ENCODE measurements around the gene CFAP61.
"Not testable (repeated sequence)": the region's sequence is repeated elsewhere in the genome, so short reads cannot be mapped to it uniquely, and the experiment has no call there.

CFAP61 gene, protein sequence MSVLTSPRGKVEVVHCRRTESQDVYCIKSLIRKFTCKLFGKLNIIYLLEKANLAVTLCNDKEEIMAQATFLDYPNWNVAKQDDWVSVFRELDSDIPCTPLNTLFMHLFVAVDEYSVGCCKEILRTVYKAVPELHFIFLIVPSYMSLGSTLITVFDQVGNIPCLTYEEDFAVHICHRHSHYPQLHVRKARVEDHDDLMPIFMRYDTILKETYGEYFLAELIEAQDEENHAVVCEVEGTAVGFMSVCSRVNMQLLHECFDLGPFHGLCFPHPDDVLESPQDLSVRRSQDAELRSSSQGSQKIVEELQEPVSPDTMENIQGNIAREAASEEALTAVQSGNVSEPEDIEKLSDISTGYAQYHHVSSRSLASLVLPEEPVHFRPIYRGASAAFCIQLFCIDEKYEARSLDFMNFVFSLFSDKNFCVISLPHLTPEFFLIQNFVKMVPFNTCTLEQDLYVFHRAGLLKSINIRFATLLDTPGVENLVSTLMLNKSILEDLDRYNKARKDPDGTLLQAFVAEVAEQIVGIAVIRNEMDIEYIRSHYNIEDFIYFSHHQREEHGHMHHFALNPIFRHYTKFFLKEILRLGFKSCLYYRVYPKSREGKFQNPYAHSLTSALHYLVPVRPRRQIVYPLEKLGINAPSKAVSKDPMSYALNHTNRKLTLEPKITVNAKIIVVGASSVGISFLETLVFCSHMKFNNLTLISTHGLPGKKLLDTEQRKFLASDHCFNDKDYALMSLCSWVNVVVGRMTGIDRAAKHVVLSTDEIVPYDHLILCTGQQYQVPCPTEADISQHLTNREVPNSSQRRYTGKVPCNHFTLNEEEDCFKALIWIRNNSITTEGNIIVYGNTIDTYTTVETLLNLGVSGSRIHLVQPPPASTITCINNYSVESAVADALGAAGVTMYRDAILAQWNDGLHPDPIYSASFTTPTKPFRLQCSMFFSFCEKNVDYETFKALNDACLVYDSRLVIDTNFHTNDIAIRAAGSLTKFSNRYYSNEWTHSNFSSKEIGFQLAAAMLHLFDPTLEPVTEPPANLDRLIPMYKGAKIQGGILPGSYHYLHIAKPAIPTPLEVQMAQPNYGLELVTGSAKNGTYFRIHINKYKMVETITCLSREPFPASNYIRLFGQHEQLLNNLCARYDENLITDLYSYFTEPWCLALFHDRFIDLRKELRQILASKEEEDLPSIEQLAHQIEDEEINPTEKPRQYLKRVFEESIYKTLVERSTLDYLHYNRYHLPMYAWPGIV

DNA sequence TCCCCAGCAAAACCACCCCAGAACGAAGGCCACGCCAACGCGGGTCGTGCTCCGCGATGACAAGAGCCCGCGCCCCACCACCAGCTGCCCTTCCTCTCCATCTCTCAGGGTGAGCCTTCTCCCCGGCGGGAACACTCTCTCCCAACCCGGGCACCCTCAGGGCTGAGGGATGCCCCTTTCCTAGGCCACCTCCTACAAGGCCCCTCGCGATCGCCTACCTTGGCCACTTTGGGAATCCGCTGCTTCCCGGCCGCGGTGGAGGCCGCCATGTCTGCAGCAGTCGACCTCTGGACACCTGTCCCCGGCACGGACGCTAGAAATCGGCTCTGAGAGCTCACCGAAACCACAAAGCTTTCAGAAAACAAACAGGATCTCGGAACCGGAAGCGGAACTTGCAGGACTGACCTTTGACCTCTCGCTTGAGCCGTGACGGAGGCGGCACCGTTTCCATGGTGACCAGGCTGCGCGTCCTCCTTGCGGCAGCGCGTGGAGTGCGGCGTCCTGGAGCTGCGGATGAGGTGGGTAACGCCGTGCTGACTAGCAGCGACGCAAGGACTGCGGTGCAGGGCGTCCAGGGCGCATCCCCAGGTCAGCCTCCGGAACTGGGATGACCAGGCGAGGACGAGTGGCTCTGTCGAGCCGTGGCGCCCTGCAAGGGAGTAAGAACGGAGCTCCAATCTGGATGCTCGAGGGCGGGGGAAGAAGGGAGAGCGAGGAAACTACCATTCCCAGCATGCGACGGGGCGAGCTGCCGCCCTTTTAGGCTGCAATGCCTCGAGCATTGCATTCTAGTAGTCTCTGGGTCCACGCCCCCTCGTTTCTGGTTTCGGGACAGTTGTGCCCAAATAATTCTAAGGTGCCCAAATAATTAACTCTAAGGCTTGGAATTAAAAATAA, at the start of gene CFAP61, which contains the start of gene CRNKL1:
Gene CFAP61, plus strand, starts transcription at position 459 of the 897 bp plus-strand sequence. CDS start 4,122 bp downstream, outside the sequence.
Gene CRNKL1, minus strand, starts transcription at position 393 of the 897 bp plus-strand sequence. Its CDS starts 124 bp downstream, at position 269.
- Histone ChIP-seq H3K27me3 (ENCODE audit: insufficient read depth, low read length) (no peaks in the 10 kb centered on the region), H3K4me1 (ENCODE audit: insufficient read depth, low read length) (peaks cover 4% of the 10 kb centered on the region; the same call in 1 of the 2 replicates), H3K27ac (ENCODE audit: low read length) (no peak within 1 kb of the TSS), H3K9ac (ENCODE audit: low read depth, low read length) (peak within 1 kb of the TSS; percentile 90; the same call in 1 of the 2 replicates), H3K9me3 (ENCODE audit: insufficient read depth, low read depth, low read length) (no peaks in the 10 kb centered on the region), H3K4me3 (ENCODE audit: low read length) (peak within 1 kb of the TSS; percentile 92), H3K36me3 (ENCODE audit: insufficient read depth, low read depth, low read length) (peaks cover 31% of the 10 kb centered on the region)

DNA sequence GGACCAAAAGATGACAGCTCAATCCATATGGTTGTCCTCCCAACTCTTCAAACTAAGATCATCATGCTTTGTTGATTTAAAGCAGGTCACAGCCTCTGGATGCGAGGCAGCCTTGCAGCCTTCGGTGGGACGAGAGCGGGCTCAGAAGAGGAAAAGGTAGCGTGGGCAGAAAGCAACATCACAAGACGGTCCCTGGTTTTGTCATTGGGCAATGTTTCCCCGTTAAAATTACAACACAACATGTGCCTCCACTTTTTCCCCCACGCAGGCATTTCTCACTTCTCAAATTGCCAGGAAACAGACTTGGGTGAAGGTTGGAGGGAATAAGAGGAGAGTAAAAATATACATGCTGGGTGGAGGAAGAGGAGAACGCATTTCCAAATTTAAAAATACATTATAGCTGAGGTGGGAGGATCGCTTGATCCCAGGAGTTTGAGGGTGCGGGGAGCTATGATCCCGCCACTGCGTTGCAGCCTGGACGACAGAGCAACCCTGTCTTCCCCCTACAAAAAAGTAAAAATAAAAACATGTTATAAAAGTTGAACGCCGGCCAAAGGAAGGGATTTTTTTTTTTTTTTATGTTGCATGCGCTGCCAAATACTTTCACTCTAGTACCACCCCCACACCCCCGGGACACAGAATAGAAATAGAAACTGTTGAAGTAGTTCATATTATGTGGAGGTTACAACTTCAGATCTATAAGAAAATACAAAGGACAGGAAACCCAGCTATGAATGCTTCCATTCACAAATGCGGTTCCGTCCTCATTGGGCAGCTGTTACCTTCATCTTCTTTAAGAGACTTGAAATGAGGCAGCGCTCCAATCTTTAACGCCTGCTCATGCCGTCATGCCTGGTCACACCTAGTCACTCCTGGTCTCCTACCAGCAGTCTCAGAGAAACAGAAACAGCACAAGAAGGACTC, 49.0 kb upstream of the CFAP61 start:
- Histone ChIP-seq H3K27ac (ENCODE audit: low read length) (no peak overlapping the region), H3K4me1 (ENCODE audit: insufficient read depth, low read length) (no peaks in the 10 kb centered on the region), H3K27me3 (ENCODE audit: insufficient read depth, low read length) (no peaks in the 10 kb centered on the region), H3K4me3 (ENCODE audit: low read length) (no peak overlapping the region), H3K9ac (ENCODE audit: low read depth, low read length) (no peak overlapping the region), H3K36me3 (ENCODE audit: insufficient read depth, low read depth, low read length) (no peaks in the 10 kb centered on the region), H3K9me3 (ENCODE audit: insufficient read depth, low read depth, low read length) (no peaks in the 10 kb centered on the region)

DNA sequence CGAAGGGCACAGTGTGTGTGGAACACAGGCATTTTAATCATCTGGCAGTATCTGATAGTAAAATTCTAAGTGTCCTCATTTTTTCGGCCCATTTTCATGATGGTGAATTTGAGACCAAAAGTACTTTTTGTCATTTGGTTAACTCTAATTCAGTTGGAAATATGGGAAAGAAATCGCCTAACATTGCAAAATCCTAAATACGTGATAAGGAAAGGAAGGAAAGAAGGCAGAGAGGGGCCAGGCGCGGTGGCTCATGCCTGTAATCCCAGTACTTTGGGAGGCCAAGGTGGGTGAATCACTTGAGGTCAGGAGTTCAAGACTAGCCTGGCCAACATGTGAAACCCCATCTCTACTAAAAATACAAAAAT, 48.4 kb upstream of the CFAP61 start:
- H3K27ac ChIP-seq (ENCODE audit: low read length); H3K4me1 ChIP-seq (ENCODE audit: insufficient read depth, low read length): not testable (repeated sequence)

DNA sequence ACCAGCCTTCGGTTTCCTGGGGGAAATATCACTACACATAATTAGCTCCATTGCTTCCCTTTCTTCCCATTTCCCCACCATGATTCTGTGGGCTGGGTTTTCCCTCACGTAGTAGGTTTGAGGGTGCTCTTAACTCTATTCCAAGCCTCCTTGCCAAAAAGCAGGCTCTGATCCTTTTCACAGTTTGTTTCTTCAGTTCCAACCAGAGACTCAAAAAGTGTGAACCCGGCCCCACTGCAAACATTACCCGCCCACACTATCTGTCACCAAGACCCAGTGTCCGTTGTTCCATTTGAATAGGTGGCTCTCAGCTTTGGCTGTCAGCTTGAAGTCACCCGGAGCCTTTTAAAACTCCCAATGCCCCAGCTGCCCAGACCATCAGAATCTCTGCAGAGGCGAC, 47.0 kb upstream of the CFAP61 start:
- H3K27ac ChIP-seq (ENCODE audit: low read length), result no peak overlapping the region
- no peaks in the 10 kb centered on the region for H3K9me3 ChIP-seq (ENCODE audit: insufficient read depth, low read depth, low read length)
- no peak overlapping the region for H3K9ac ChIP-seq (ENCODE audit: low read depth, low read length)
- H3K27me3 ChIP-seq (ENCODE audit: insufficient read depth, low read length), result no peaks in the 10 kb centered on the region
- H3K4me1 ChIP-seq (ENCODE audit: insufficient read depth, low read length), result no peaks in the 10 kb centered on the region
- H3K4me3 ChIP-seq (ENCODE audit: low read length), result no peak overlapping the region
- H3K36me3 ChIP-seq (ENCODE audit: insufficient read depth, low read depth, low read length), result no peaks in the 10 kb centered on the region

More for the DNA sequence above, 48.4 kb upstream of the CFAP61 start:
- H3K4me3 ChIP-seq (ENCODE audit: low read length); H3K27me3 ChIP-seq (ENCODE audit: insufficient read depth, low read length); H3K9me3 ChIP-seq (ENCODE audit: insufficient read depth, low read depth, low read length); H3K36me3 ChIP-seq (ENCODE audit: insufficient read depth, low read depth, low read length); H3K9ac ChIP-seq (ENCODE audit: low read depth, low read length): not testable (repeated sequence)

DNA sequence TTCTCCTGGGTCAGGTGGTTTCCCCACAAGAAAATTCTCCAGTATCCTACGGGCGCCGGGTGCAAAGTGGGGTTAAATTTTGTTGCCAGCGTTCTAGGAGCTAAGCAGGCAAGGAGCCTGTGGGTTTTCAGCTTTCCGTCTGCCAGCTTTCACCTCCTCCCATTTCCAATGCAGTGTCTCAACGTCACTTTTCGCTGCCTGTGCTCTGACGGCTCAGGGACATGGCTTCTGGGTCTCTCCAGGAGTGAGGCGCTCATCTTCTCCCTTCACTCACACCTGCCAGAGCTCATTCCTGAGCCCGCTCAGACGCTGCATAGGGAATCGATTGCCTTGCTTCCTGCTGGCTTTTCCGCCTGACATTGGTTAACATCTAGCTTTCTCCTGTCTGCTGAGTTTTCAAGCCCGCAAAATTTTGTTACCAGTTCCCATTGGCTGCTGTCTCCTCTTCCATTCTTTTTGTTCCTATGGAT, 42.5 kb upstream of the CFAP61 start:
- H3K4me3 ChIP-seq (ENCODE audit: low read length), result peak overlapping the region; percentile 2; the same call in 1 of the 2 replicates
- no peaks in the 10 kb centered on the region for H3K27me3 ChIP-seq (ENCODE audit: insufficient read depth, low read length)
- H3K4me1 ChIP-seq (ENCODE audit: insufficient read depth, low read length), result peaks cover 5% of the 10 kb centered on the region; the same call in 1 of the 2 replicates
- no peaks in the 10 kb centered on the region for H3K36me3 ChIP-seq (ENCODE audit: insufficient read depth, low read depth, low read length)
- H3K9ac ChIP-seq (ENCODE audit: low read depth, low read length), result no peak overlapping the region
- no peaks in the 10 kb centered on the region for H3K9me3 ChIP-seq (ENCODE audit: insufficient read depth, low read depth, low read length)
- no peak overlapping the region for H3K27ac ChIP-seq (ENCODE audit: low read length)

DNA sequence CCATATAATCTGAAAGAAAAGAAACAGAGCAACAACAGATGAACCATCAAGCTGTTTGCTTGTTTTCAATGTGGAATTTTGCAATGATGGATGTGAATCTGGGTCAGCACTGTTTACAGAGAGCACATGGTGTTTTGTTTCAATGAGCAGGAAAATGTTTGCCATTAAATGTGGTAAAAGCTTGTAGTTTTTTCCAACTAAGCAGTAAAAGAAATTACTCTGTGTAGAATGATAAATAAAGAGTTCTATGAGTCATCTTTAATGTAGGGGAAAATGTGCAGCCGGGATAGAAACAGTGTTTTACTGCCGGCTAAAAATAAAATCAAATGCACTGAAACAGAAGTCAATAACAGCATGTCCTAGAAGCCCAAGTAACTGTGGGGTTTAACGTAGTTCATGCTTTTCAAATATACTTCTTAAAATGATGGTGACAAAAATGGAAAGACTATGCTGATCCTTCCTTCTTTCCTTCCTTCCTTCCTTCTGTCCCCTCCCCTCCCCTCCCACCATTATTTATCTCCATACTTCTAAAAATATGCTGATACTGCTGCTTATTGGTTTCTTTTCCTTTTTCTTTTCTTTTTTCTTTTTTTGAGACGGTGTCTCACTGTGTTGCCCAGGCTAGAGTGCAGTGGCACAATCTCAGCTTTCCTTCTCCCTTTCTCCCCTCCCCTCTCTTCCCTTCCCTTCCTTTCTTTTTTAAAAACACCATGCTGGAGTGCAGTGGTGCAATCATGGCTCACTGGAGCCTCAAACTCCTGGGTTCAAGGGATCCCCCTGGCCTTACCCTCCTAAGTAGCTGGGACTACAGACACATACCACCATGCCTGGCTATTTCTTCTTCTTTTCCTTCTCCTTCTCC, 41.5 kb upstream of the CFAP61 start:
- no peaks in the 10 kb centered on the region for H3K27me3 ChIP-seq (ENCODE audit: insufficient read depth, low read length)
- no peaks in the 10 kb centered on the region for H3K36me3 ChIP-seq (ENCODE audit: insufficient read depth, low read depth, low read length)
- no peak overlapping the region for H3K9ac ChIP-seq (ENCODE audit: low read depth, low read length)
- no peak overlapping the region for H3K4me3 ChIP-seq (ENCODE audit: low read length)
- peaks cover 5% of the 10 kb centered on the region; the same call in 1 of the 2 replicates for H3K4me1 ChIP-seq (ENCODE audit: insufficient read depth, low read length)
- H3K9me3 ChIP-seq (ENCODE audit: insufficient read depth, low read depth, low read length), result no peaks in the 10 kb centered on the region
- H3K27ac ChIP-seq (ENCODE audit: low read length), result no peak overlapping the region

DNA sequence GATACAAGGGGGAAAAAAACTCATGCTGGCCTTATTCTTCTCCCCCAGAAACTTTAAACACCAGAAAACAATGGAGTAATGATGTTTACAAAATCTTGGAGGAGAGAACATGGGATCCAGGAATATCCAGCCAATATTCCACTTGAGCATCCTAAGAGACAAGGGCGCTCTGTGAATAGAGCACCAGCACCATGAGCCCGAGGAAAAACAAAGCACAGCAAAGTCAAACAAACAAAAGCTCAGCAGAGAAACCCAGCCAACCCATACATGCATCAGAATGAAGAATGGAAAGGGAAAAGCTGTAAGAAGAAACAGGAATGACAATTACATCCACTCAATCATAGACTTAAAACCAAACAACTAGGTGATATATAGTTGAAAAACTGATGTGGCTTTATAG, 39.8 kb upstream of the CFAP61 start:
- Histone ChIP-seq H3K36me3 (ENCODE audit: insufficient read depth, low read depth, low read length) (no peaks in the 10 kb centered on the region), H3K4me3 (ENCODE audit: low read length) (no peak overlapping the region), H3K9me3 (ENCODE audit: insufficient read depth, low read depth, low read length) (no peaks in the 10 kb centered on the region), H3K9ac (ENCODE audit: low read depth, low read length) (no peak overlapping the region), H3K4me1 (ENCODE audit: insufficient read depth, low read length) (peaks cover 5% of the 10 kb centered on the region; the same call in 1 of the 2 replicates), H3K27me3 (ENCODE audit: insufficient read depth, low read length) (no peaks in the 10 kb centered on the region), H3K27ac (ENCODE audit: low read length) (no peak overlapping the region)

DNA sequence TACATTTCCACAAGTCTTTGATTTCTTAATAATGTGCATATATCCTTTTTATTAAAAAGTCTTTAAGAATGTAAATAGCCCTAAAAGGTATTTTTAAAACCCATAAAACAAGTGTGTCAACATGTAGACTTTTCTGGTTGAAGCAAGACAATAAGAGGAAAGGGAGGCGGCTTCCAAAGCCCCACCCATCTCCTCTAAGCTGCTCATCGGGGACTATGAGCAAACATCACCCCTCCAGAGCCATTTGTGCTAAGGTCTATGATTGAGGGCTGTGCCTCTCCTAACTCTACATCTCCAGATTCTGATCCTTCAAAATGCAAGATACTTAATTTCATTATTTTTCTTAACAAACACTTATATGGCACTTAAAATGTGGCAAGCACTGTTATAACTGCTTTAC, 37.7 kb upstream of the CFAP61 start:
- Histone ChIP-seq H3K4me3 (ENCODE audit: low read length) (no peak overlapping the region), H3K27me3 (ENCODE audit: insufficient read depth, low read length) (no peaks in the 10 kb centered on the region), H3K4me1 (ENCODE audit: insufficient read depth, low read length) (peaks cover 12% of the 10 kb centered on the region; the same call in 1 of the 2 replicates), H3K9me3 (ENCODE audit: insufficient read depth, low read depth, low read length) (no peaks in the 10 kb centered on the region), H3K27ac (ENCODE audit: low read length) (no peak overlapping the region), H3K36me3 (ENCODE audit: insufficient read depth, low read depth, low read length) (0 out of 2 replicates have a peak, but pooled peaks cover under 1% of the 10 kb centered on the region), H3K9ac (ENCODE audit: low read depth, low read length) (no peak overlapping the region)
